ENCODE measurements around the gene BHMT. TPM values are rescaled to one million over a fixed set of nuclear protein-coding genes. Genes with fewer than 3 reads are reported as not detected.

BHMT gene
- total RNA-seq, 1 experiment from 2014 or later: not detected

- Histone ChIP-seq H3K9ac (ENCODE audit: low read length) (no peak overlapping the region), H2AFZ (ENCODE audit: low read length) (no peak overlapping the region), H3K9me2 (replicated peaks; ENCODE audit: low read length) (no peaks in the 10 kb centered on the region), H3K4me1 (ENCODE audit: insufficient read depth, low read length) (peaks cover 11% of the 10 kb centered on the region), H3K79me2 (ENCODE audit: low read length) (no peaks in the 10 kb centered on the region), H4K20me1 (ENCODE audit: low read length) (no peaks in the 10 kb centered on the region), H3K27ac (ENCODE audit: low read length) (no peak overlapping the region), H3K27me3 (ENCODE audit: low read length) (no peaks in the 10 kb centered on the region), H3F3A (ENCODE audit: low read length, unreplicated experiment) (no peaks in the 10 kb centered on the region), H3K4me3 (ENCODE audit: low read length) (no peak overlapping the region), H3K4me2 (ENCODE audit: low read length) (no peak overlapping the region), H3K36me3 (ENCODE audit: low read depth, low read length) (no peaks in the 10 kb centered on the region), H3K9me3 (ENCODE audit: low read length) (no peaks in the 10 kb centered on the region)
- intact Hi-C loops (cut with micrococcal nuclease): loop anchor here (5.0 to 10.0 kb wide), 2 partner anchors 374 to 407 kb away; no protein-coding TSS in a partner anchor
- ChIA-PET CTCF (interaction anchor here (0.6 to 3.6 kb wide), 2 partner anchors 61 to 108 kb away, joined by 3 to 176 read pairs; no protein-coding TSS in a partner anchor), POLR2A (ENCODE audit: unreplicated experiment) (no interaction called here)
- TF ChIP-seq EZH2phosphoT487 (IDR thresholded peaks at IDR 0.05; ENCODE audit: borderline replicate concordance, low read length): no peak
- no peak for TF ChIP-seq CTCF (conservative IDR thresholded peaks at IDR 0.05; ENCODE audit: low read depth, low read length)
- no peak for TF ChIP-seq EZH2 (IDR thresholded peaks at IDR 0.05; ENCODE audit: low read length, unreplicated experiment)
- DNase-seq (no peak), ATAC-seq (no peak)
- no TSS peak for BruUV-seq (replicated peaks)
Observed at GRCh38 chr5:79130781-79131180, 19.2 kb downstream of the BHMT start.

- BruUV-seq (replicated peaks): no TSS peak
- DNase-seq: peak; percentile 72
- Histone ChIP-seq H3K4me2 (ENCODE audit: low read length) (peak overlapping the region; percentile 82), H4K20me1 (ENCODE audit: low read length) (no peaks in the 10 kb centered on the region), H3K9me2 (replicated peaks; ENCODE audit: low read length) (no peaks in the 10 kb centered on the region), H3K4me3 (ENCODE audit: low read length) (peak overlapping the region; percentile 53), H3F3A (ENCODE audit: low read length, unreplicated experiment) (no peaks in the 10 kb centered on the region), H3K36me3 (ENCODE audit: low read depth, low read length) (no peaks in the 10 kb centered on the region), H3K79me2 (ENCODE audit: low read length) (no peaks in the 10 kb centered on the region), H3K27ac (ENCODE audit: low read length) (peak overlapping the region; percentile 34; the same call in 1 of the 2 replicates), H3K9ac (ENCODE audit: low read length) (no peak overlapping the region), H3K27me3 (ENCODE audit: low read length) (no peaks in the 10 kb centered on the region), H2AFZ (ENCODE audit: low read length) (peak overlapping the region; percentile 71), H3K4me1 (ENCODE audit: insufficient read depth, low read length) (peaks cover 11% of the 10 kb centered on the region), H3K9me3 (ENCODE audit: low read length) (no peaks in the 10 kb centered on the region)
- TF ChIP-seq CTCF (conservative IDR thresholded peaks at IDR 0.05; ENCODE audit: low read depth, low read length) (peak; percentile 35; the same call in 1 of the 2 replicates), EZH2phosphoT487 (IDR thresholded peaks at IDR 0.05; ENCODE audit: borderline replicate concordance, low read length) (no peak)
- peak; percentile 55 for ATAC-seq
- CTCF ChIA-PET: interaction anchor here (0.6 to 3.6 kb wide), 21 partner anchors 11 to 336 kb away, joined by 3 to 176 read pairs (median 4); no protein-coding TSS in a partner anchor
- POLR2A ChIA-PET (ENCODE audit: unreplicated experiment): interaction anchor here (0.6 kb wide), 2 partner anchors 452 to 928 kb away, joined by 3 to 18 read pairs; no protein-coding TSS in a partner anchor
- intact Hi-C loops (cut with micrococcal nuclease): loop anchor here (1.0 to 10.0 kb wide), 9 partner anchors 70 to 404 kb away; no protein-coding TSS in a partner anchor
Observed at GRCh38 chr5:79133121-79133656, 21.6 kb downstream of the BHMT start.
